GM23338 (cell line): ENCODE measurements around the gene NSG1. TPM values are rescaled to one million over a fixed set of nuclear protein-coding genes. Genes with fewer than 3 reads are reported as not detected.

Source experiments
- ATAC-seq: fragments of 200-7000 bp; cut with Tn5 transposase; 3 replicates; pipeline ENCODE4 v1.9.1; 2020
- DNase-seq: peaks from one replicate; pipeline ENCODE4 v3.0.0-alpha.2; 2015; ENCODE audit warnings: low spot score
- H2AFZ ChIP-seq: fragments of 200-600 bp; sonication (generic); 2 replicates; pipeline ENCODE4 v1.8.0; 2016; ENCODE audit warnings: antibody characterized with exemption, mild to moderate bottlenecking, moderate library complexity
- H3F3A ChIP-seq: fragments of 200-600 bp; sonication (generic); replicated peaks from 2 replicates; pipeline ENCODE4 v1.8.0; 2017; ENCODE audit warnings: antibody characterized with exemption, mixed run types, low read depth
- H3K27ac ChIP-seq: fragments of 200-600 bp; sonication (generic); 2 replicates; pipeline ENCODE4 v1.6.1; 2016; ENCODE audit warnings: low read depth
- H3K27me3 ChIP-seq: fragments of 200-600 bp; sonication (generic); 2 replicates; pipeline ENCODE4 v1.8.0; 2016; ENCODE audit warnings: mild to moderate bottlenecking, mixed run types, moderate library complexity; ENCODE audit not compliant: insufficient read depth
- H3K36me3 ChIP-seq: fragments of 200-600 bp; sonication (generic); 2 replicates; pipeline ENCODE4 v1.8.0; 2016; ENCODE audit warnings: mild to moderate bottlenecking; ENCODE audit not compliant: insufficient read depth
- H3K4me1 ChIP-seq: fragments of 200-600 bp; sonication (generic); 2 replicates; pipeline ENCODE4 v1.8.0; 2016; ENCODE audit warnings: mild to moderate bottlenecking, moderate library complexity; ENCODE audit not compliant: insufficient read depth
- H3K4me2 ChIP-seq: fragments of 200-600 bp; sonication (generic); 2 replicates; pipeline ENCODE4 v1.7.1; 2017; ENCODE audit warnings: mixed run types
- H3K4me3 ChIP-seq: fragments of 200-600 bp; sonication (generic); 2 replicates; pipeline ENCODE4 v1.6.1; 2016; ENCODE audit warnings: mixed run types
- H3K79me2 ChIP-seq: fragments of 200-600 bp; sonication (generic); replicated peaks from 2 replicates; pipeline ENCODE4 v1.8.0; 2017; ENCODE audit warnings: mild to moderate bottlenecking; ENCODE audit not compliant: insufficient read depth
- H3K9me2 ChIP-seq: fragments of 200-600 bp; sonication (generic); 2 replicates; pipeline ENCODE4 v1.8.0; 2017; ENCODE audit not compliant: insufficient read depth
- H4K20me1 ChIP-seq: fragments of 200-600 bp; sonication (generic); replicated peaks from 2 replicates; pipeline ENCODE4 v1.8.0; 2017; ENCODE audit warnings: mild to moderate bottlenecking; ENCODE audit not compliant: insufficient read depth
- H3K27ac Mint-ChIP-seq: 2 replicates; pipeline ENCODE4 v1.8.0; 2020; ENCODE audit warnings: inconsistent platforms, mild to moderate bottlenecking, moderate library complexity, mixed read lengths
- H3K27me3 Mint-ChIP-seq: 3 replicates; pipeline ENCODE4 v1.8.0; 2022; ENCODE audit warnings: low read depth, mild to moderate bottlenecking, moderate library complexity, mixed read lengths, inconsistent platforms; ENCODE audit not compliant: insufficient read depth, poor library complexity
- H3K36me3 Mint-ChIP-seq: 3 replicates; pipeline ENCODE4 v1.8.0; 2021; ENCODE audit warnings: low read depth, mild to moderate bottlenecking, inconsistent platforms, moderate library complexity, mixed read lengths
- H3K4me1 Mint-ChIP-seq: 3 replicates; pipeline ENCODE4 v1.8.0; 2020; ENCODE audit warnings: mild to moderate bottlenecking, inconsistent platforms, mixed read lengths
- H3K4me3 Mint-ChIP-seq: 3 replicates; pipeline ENCODE4 v1.8.0; 2021; ENCODE audit warnings: moderate library complexity, mild to moderate bottlenecking, inconsistent platforms, mixed read lengths
- H3K9me3 Mint-ChIP-seq: 3 replicates; pipeline ENCODE4 v1.8.0; 2020; ENCODE audit warnings: moderate library complexity, mild to moderate bottlenecking, inconsistent platforms, mixed read lengths
- EZH2 ChIP-seq: fragments of 200-600 bp; sonication (generic); IDR thresholded peaks from one replicate; pipeline ENCODE4 v1.8.0; 2017; ENCODE audit warnings: antibody characterized with exemption, mild to moderate bottlenecking, low read depth; ENCODE audit not compliant: unreplicated experiment
- EZH2phosphoT487 ChIP-seq: fragments of 200-600 bp; sonication (generic); IDR thresholded peaks from one replicate; pipeline ENCODE4 v1.8.1; 2018; ENCODE audit warnings: antibody characterized with exemption; ENCODE audit not compliant: unreplicated experiment
- JUNB ChIP-seq: IDR thresholded peaks from one replicate; pipeline ENCODE4 v1.6.1; 2016; ENCODE audit warnings: antibody characterized with exemption; ENCODE audit not compliant: unreplicated experiment
- NANOG ChIP-seq: IDR thresholded peaks from 2 replicates; pipeline ENCODE4 v1.6.1; 2016; ENCODE audit warnings: antibody characterized with exemption, borderline replicate concordance
- POLR2AphosphoS5 ChIP-seq: IDR thresholded peaks from 2 replicates; pipeline ENCODE4 v1.6.1; 2016; ENCODE audit warnings: antibody characterized with exemption, low read depth
- STAT1 ChIP-seq: IDR thresholded peaks from one replicate; pipeline ENCODE4 v1.6.1; 2016; ENCODE audit warnings: antibody characterized with exemption; ENCODE audit not compliant: unreplicated experiment
- ZNF114 ChIP-seq: fragments of 250-450 bp; sonication (Bioruptor Pico); IDR thresholded peaks from 2 replicates; pipeline ENCODE4 v1.5.0; 2020; ENCODE audit warnings: mild to moderate bottlenecking, moderate library complexity
- ZNF331 ChIP-seq: fragments of 250-450 bp; sonication (Bioruptor Pico); IDR thresholded peaks from 2 replicates; pipeline ENCODE4 v1.5.0; 2020; ENCODE audit warnings: low read depth, mild to moderate bottlenecking, moderate library complexity
- polyA plus RNA-seq: library from polyadenylated mRNA; unstranded; fragments of >200 nt; fragmentation: Nextera tagmentation; extraction: Ambion mirVana; gene quantifications from 2 replicates; pipeline ENCODE4 v1.2.1, GENCODE V29; 2016
- total RNA-seq: library from RNA; depleted of rRNA; stranded (reverse); fragments of >200 nt; shearing (Covaris generic); gene quantifications from 2 replicates; pipeline ENCODE4 v1.2.3, GENCODE V29; 2014
- TF ChIP-seq, protein P1 (sequence below): IDR thresholded peaks from 2 replicates; pipeline ENCODE4 v1.6.1; 2016; ENCODE audit warnings: antibody characterized with exemption
- TF ChIP-seq, protein P2 (sequence below), 2 experiments: fragments of 200-600 bp in 1 of 2; sonication (generic) in 1 of 2; conservative IDR thresholded peaks; 2 replicates each; pipeline versions ENCODE4 v1.5.1 to v1.6.1; 2016 to 2017; ENCODE audit warnings: antibody characterized with exemption in 2 of 2, low read depth in 2 of 2, mild to moderate bottlenecking in 2 of 2, moderate library complexity in 1 of 2
- TF ChIP-seq, protein P3 (sequence below): IDR thresholded peaks from one replicate; pipeline ENCODE4 v1.6.1; 2018; ENCODE audit warnings: antibody characterized with exemption; ENCODE audit not compliant: unreplicated experiment

NSG1 gene
- total and polyA plus RNA-seq, 2 experiments from 2014 or later, result 17.4 to 34.5 TPM

DNA sequence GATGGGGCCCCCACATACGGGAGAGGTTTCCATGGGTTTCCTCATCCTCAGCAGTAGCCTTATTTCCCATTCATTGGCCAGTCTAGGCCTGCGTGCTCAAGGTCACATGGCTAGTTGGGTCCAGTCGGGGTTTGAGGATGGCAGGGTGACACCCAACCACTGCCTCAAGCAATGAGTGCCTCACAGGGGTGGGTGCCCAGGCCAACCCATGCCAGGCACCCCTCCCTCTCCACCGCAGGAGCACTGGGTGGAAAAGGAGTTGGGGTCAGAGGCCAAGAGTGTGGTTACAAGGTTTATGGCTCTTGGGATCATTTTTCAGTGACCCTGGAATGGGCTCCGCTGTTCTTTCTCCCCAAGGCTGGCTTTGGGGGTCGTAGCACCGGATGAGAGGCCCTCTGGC is 3.1 kb downstream of the NSG1 start (continued):
- TF ChIP-seq, protein P1, sequence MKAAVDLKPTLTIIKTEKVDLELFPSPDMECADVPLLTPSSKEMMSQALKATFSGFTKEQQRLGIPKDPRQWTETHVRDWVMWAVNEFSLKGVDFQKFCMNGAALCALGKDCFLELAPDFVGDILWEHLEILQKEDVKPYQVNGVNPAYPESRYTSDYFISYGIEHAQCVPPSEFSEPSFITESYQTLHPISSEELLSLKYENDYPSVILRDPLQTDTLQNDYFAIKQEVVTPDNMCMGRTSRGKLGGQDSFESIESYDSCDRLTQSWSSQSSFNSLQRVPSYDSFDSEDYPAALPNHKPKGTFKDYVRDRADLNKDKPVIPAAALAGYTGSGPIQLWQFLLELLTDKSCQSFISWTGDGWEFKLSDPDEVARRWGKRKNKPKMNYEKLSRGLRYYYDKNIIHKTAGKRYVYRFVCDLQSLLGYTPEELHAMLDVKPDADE, result no peak
- TF ChIP-seq EZH2 (no peak), EZH2phosphoT487 (no peak), POLR2AphosphoS5 (no peak), ZNF114 (no peak)
- TF ChIP-seq, protein P2, sequence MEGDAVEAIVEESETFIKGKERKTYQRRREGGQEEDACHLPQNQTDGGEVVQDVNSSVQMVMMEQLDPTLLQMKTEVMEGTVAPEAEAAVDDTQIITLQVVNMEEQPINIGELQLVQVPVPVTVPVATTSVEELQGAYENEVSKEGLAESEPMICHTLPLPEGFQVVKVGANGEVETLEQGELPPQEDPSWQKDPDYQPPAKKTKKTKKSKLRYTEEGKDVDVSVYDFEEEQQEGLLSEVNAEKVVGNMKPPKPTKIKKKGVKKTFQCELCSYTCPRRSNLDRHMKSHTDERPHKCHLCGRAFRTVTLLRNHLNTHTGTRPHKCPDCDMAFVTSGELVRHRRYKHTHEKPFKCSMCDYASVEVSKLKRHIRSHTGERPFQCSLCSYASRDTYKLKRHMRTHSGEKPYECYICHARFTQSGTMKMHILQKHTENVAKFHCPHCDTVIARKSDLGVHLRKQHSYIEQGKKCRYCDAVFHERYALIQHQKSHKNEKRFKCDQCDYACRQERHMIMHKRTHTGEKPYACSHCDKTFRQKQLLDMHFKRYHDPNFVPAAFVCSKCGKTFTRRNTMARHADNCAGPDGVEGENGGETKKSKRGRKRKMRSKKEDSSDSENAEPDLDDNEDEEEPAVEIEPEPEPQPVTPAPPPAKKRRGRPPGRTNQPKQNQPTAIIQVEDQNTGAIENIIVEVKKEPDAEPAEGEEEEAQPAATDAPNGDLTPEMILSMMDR (conservative IDR thresholded peaks at IDR 0.05; ENCODE audit: low read depth in 2 of 2), result no peak

DNA sequence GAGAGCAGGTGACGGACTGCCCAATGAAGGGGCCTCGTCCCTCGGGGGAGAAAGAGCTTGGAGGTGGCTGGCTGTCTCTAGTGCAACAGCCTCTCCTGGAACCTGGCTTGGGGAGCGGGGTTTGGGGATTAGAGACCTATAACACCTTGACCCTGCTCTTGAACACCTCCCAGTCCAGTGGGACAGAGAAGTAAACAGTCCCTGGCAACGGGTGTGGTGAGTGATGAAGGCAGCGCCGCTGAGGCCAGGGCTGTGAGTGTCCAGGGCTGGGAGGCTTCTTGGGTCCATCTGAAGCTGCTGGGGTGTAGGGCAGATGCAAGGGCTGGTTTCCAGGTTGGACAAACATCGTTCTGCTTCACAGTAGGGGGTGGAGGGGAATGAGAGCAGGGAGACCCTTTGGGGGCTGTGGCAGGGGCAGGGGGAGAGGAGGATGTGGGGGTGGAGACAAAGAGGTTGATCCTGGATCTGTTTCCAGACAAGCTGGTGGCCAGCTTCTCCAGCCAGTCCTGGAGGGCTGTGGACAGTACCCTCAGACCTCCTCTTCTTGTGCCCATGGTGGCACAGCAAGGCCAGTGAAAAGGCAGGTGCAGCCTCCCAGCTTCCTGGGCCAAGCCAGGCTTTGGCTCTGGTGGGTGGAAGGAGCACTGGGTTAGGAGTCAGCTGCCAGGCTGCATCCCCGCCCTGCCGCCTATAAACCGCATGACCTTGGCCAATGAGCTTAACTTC is 3.8 kb downstream of the NSG1 start:
- no peaks in the 10 kb centered on the region for H3K79me2 ChIP-seq
- H3K27me3 ChIP-seq, result peaks cover 27% of the 10 kb centered on the region
- ATAC-seq (no peak), DNase-seq (no peak)
- H3K27ac ChIP-seq, result no peak overlapping the region
- H3F3A ChIP-seq, result no peaks in the 10 kb centered on the region
- no peak overlapping the region for H2AFZ ChIP-seq
- no peak overlapping the region for H3K4me3 ChIP-seq
- H3K4me3 Mint-ChIP-seq, result no peak overlapping the region
- peaks cover 7% of the 10 kb centered on the region for H3K4me1 ChIP-seq
- no peak overlapping the region for H3K4me2 ChIP-seq
- H3K9me3 Mint-ChIP-seq, result no peaks in the 10 kb centered on the region; the same call in 1 of the 3 replicates
- H3K36me3 ChIP-seq, result no peaks in the 10 kb centered on the region
- no peaks in the 10 kb centered on the region; the same call in 1 of the 2 replicates for H4K20me1 ChIP-seq
- peaks cover 11% of the 10 kb centered on the region for H3K4me1 Mint-ChIP-seq
- no peak overlapping the region for H3K27ac Mint-ChIP-seq
- no peaks in the 10 kb centered on the region for H3K9me2 ChIP-seq
- H3K36me3 Mint-ChIP-seq, result peaks cover 28% of the 10 kb centered on the region
- H3K27me3 Mint-ChIP-seq, result peaks cover 28% of the 10 kb centered on the region
- no peak for TF ChIP-seq POLR2AphosphoS5
- no peak for TF ChIP-seq EZH2
- no peak for TF ChIP-seq JUNB
- TF ChIP-seq EZH2phosphoT487, result no peak
- TF ChIP-seq, protein P2 (conservative IDR thresholded peaks at IDR 0.05; ENCODE audit: low read depth in 2 of 2), result no peak
- TF ChIP-seq ZNF114, result no peak
- TF ChIP-seq, protein P3, sequence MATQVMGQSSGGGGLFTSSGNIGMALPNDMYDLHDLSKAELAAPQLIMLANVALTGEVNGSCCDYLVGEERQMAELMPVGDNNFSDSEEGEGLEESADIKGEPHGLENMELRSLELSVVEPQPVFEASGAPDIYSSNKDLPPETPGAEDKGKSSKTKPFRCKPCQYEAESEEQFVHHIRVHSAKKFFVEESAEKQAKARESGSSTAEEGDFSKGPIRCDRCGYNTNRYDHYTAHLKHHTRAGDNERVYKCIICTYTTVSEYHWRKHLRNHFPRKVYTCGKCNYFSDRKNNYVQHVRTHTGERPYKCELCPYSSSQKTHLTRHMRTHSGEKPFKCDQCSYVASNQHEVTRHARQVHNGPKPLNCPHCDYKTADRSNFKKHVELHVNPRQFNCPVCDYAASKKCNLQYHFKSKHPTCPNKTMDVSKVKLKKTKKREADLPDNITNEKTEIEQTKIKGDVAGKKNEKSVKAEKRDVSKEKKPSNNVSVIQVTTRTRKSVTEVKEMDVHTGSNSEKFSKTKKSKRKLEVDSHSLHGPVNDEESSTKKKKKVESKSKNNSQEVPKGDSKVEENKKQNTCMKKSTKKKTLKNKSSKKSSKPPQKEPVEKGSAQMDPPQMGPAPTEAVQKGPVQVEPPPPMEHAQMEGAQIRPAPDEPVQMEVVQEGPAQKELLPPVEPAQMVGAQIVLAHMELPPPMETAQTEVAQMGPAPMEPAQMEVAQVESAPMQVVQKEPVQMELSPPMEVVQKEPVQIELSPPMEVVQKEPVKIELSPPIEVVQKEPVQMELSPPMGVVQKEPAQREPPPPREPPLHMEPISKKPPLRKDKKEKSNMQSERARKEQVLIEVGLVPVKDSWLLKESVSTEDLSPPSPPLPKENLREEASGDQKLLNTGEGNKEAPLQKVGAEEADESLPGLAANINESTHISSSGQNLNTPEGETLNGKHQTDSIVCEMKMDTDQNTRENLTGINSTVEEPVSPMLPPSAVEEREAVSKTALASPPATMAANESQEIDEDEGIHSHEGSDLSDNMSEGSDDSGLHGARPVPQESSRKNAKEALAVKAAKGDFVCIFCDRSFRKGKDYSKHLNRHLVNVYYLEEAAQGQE, result no peak
- no peak for TF ChIP-seq STAT1
- no peak for TF ChIP-seq NANOG
- TF ChIP-seq, protein P1, result no peak
- no peak for TF ChIP-seq ZNF331 (CRISPR knock-in tag)
